GM19238 (cell line): ENCODE data around the gene CCNJL.

Experiments
- DNase-seq: peaks from one replicate; pipeline ENCODE4 v3.0.0; 2011; ENCODE audit warnings: low spot score; ENCODE audit not compliant: insufficient read length

Gene CCNJL

GRCh38 chr5:160291467-160291866 lies 20.9 kb downstream of the CCNJL start:
- no peak for DNase-seq

- no peak for DNase-seq
These were observed 21.6 kb downstream of the CCNJL start for GRCh38 chr5:160290751-160291150.

- DNase-seq, result no peak
These were observed 22.6 kb downstream of the CCNJL start for GRCh38 chr5:160289721-160290120.

- DNase-seq, result no peak
These were observed 23.1 kb downstream of the CCNJL start for GRCh38 chr5:160289356-160289651.

- DNase-seq, result no peak
These were observed 24.8 kb downstream of the CCNJL start for GRCh38 chr5:160287378-160288051.

- DNase-seq, result no peak
These were observed 25.4 kb downstream of the CCNJL start for GRCh38 chr5:160286947-160287346.

GRCh38 chr5:160285316-160285715 lies 27.0 kb downstream of the CCNJL start:
- no peak for DNase-seq

GRCh38 chr5:160284291-160284873 lies 28.0 kb downstream of the CCNJL start:
- DNase-seq, result no peak

- no peak for DNase-seq
These were observed 31.1 kb downstream of the CCNJL start for GRCh38 chr5:160281275-160281674.

GRCh38 chr5:160280384-160281095 lies 31.8 kb downstream of the CCNJL start:
- no peak for DNase-seq

GRCh38 chr5:160278343-160278742 lies 34.0 kb downstream of the CCNJL start:
- DNase-seq, result no peak

GRCh38 chr5:160274483-160274931 lies 37.9 kb downstream of the CCNJL start:
- no peak for DNase-seq

- no peak for DNase-seq
These were observed 39.5 kb downstream of the CCNJL start for GRCh38 chr5:160272889-160273288.

GRCh38 chr5:160272264-160272663 lies 40.1 kb downstream of the CCNJL start:
- no peak for DNase-seq

- DNase-seq, result no peak
These were observed 40.5 kb downstream of the CCNJL start for GRCh38 chr5:160271836-160272235.

GRCh38 chr5:160271396-160271795 lies 41.0 kb downstream of the CCNJL start:
- no peak for DNase-seq

GRCh38 chr5:160270704-160271103 lies 41.7 kb downstream of the CCNJL start:
- DNase-seq, result no peak

- DNase-seq, result no peak
These were observed 43.3 kb downstream of the CCNJL start for GRCh38 chr5:160269017-160269416.

GRCh38 chr5:160268121-160268520 lies 44.2 kb downstream of the CCNJL start:
- DNase-seq, result no peak

GRCh38 chr5:160266752-160267345 lies 45.5 kb downstream of the CCNJL start:
- no peak for DNase-seq

- DNase-seq, result no peak
These were observed 46.3 kb downstream of the CCNJL start for GRCh38 chr5:160266044-160266443.

- no peak for DNase-seq
These were observed 49.0 kb downstream of the CCNJL start for GRCh38 chr5:160263326-160263855.
